ENCODE data around the gene ATXN7.
A peak's percentile ranks its signal among the peaks of the same experiment; 100 is the strongest.

Gene ATXN7

GRCh38 chr3:63940389-63940757 lies 76.7 kb downstream of the ATXN7 start:
- no peak for DNase-seq

- DNase-seq = no peak
Observed at GRCh38 chr3:63942528-63942927, 78.9 kb downstream of the ATXN7 start.

GRCh38 chr3:63943678-63944077 lies 80.0 kb downstream of the ATXN7 start:
- DNase-seq = no peak

GRCh38 chr3:63945558-63946096 lies 82.0 kb downstream of the ATXN7 start:
- DNase-seq = no peak

GRCh38 chr3:63946753-63947152 lies 83.1 kb downstream of the ATXN7 start:
- DNase-seq = no peak

GRCh38 chr3:63947594-63947993 lies 83.9 kb downstream of the ATXN7 start:
- no peak for DNase-seq

GRCh38 chr3:63949005-63949404 lies 85.3 kb downstream of the ATXN7 start:
- DNase-seq = no peak

- no peak for DNase-seq
Observed at GRCh38 chr3:63950698-63951097, 87.0 kb downstream of the ATXN7 start.

GRCh38 chr3:63951492-63952247 lies 88.0 kb downstream of the ATXN7 start:
- peak; percentile 27 for DNase-seq

GRCh38 chr3:63952248-63952594 lies 88.6 kb downstream of the ATXN7 start:
- DNase-seq = no peak

- no peak for DNase-seq
Observed at GRCh38 chr3:63954182-63954581, 90.5 kb downstream of the ATXN7 start.

GRCh38 chr3:63955036-63955650 lies 91.5 kb downstream of the ATXN7 start:
- DNase-seq = no peak

- no peak for DNase-seq
Observed at GRCh38 chr3:63955830-63956545, 92.3 kb downstream of the ATXN7 start.

- no peak for DNase-seq
Observed at GRCh38 chr3:63959146-63959545, 95.5 kb downstream of the ATXN7 start.

GRCh38 chr3:63960048-63960711 lies 96.5 kb downstream of the ATXN7 start:
- no peak for DNase-seq

- DNase-seq = peak; percentile 81
Observed at GRCh38 chr3:63961891-63962290, 98.2 kb downstream of the ATXN7 start.

- no peak for DNase-seq
Observed at GRCh38 chr3:63963496-63963895, 99.8 kb downstream of the ATXN7 start.

- no peak for DNase-seq
Observed at GRCh38 chr3:63964681-63965485, 101.2 kb downstream of the ATXN7 start.

- DNase-seq = no peak
Observed at GRCh38 chr3:63966007-63966406, 102.3 kb downstream of the ATXN7 start.

- no peak for DNase-seq
Observed at GRCh38 chr3:63966871-63967270, 103.2 kb downstream of the ATXN7 start.

GRCh38 chr3:63967675-63968611 lies 104.3 kb downstream of the ATXN7 start:
- peak; percentile 82 for DNase-seq
